Fibroblast of lung (primary cell): ENCODE results near the gene SRPRB. TPM values are rescaled to one million over a fixed set of nuclear protein-coding genes. Genes with fewer than 3 reads are reported as not detected.

Source experiments
- DNase-seq, 2 donors: peaks; one replicate each; pipeline versions ENCODE4 v3.0.0 to v3.0.0-alpha.2; 2010; ENCODE audit warnings: low read depth in 2 of 2
- H2AFZ ChIP-seq: 2 replicates; pipeline ENCODE4 v1.5.1; 2012; ENCODE audit warnings: low read length, control low read depth, inconsistent platforms
- H3K27ac ChIP-seq: 2 replicates; pipeline ENCODE4 v1.5.1; 2011; ENCODE audit warnings: low read length, control low read depth; ENCODE audit not compliant: insufficient read depth
- H3K27me3 ChIP-seq: 2 replicates; pipeline ENCODE4 v1.5.1; 2011; ENCODE audit warnings: mild to moderate bottlenecking, low read length; ENCODE audit not compliant: control insufficient read depth, insufficient read depth
- H3K36me3 ChIP-seq: 2 replicates; pipeline ENCODE4 v1.5.1; 2011; ENCODE audit warnings: low read length; ENCODE audit not compliant: control insufficient read depth, insufficient read depth
- H3K4me1 ChIP-seq: 2 replicates; pipeline ENCODE4 v1.5.1; 2011; ENCODE audit warnings: low read length; ENCODE audit not compliant: control insufficient read depth, insufficient read depth; ENCODE audit errors: extremely low read depth
- H3K4me2 ChIP-seq: 2 replicates; pipeline ENCODE4 v1.5.1; 2011; ENCODE audit warnings: low read length, control low read depth; ENCODE audit not compliant: insufficient read depth; ENCODE audit errors: extremely low read depth
- H3K4me3 ChIP-seq, 4 experiments: fragments of 200-600 bp in 1 of 4; sonication (generic) in 1 of 4; replicated peaks in 1 of 4; 2 replicates each; pipeline ENCODE4 v1.5.1; 2011 to 2016; ENCODE audit warnings: low read length in 4 of 4, low read depth in 3 of 4, mild to moderate bottlenecking in 3 of 4, control low read depth in 2 of 4, inconsistent platforms in 1 of 4, mixed read lengths in 1 of 4; ENCODE audit not compliant: insufficient read depth in 1 of 4; ENCODE audit errors: control extremely low read depth in 1 of 4
- H3K79me2 ChIP-seq: 2 replicates; pipeline ENCODE4 v1.5.1; 2012; ENCODE audit warnings: mild to moderate bottlenecking, low read length, inconsistent platforms; ENCODE audit not compliant: control insufficient read depth, insufficient read depth
- H3K9ac ChIP-seq: 2 replicates; pipeline ENCODE4 v1.5.1; 2011; ENCODE audit warnings: mild to moderate bottlenecking, low read length, control low read depth; ENCODE audit not compliant: insufficient read depth
- H3K9me3 ChIP-seq: 2 replicates; pipeline ENCODE4 v1.5.1; 2012; ENCODE audit warnings: low read depth, low read length; ENCODE audit not compliant: control insufficient read depth, insufficient read depth
- H4K20me1 ChIP-seq: 2 replicates; pipeline ENCODE4 v1.5.1; 2011; ENCODE audit warnings: low read length; ENCODE audit not compliant: control insufficient read depth, insufficient read depth; ENCODE audit errors: extremely low read depth
- EZH2 ChIP-seq: IDR thresholded peaks from 2 replicates; pipeline ENCODE4 v1.5.1; 2012; ENCODE audit warnings: low read length, control low read depth, mild to moderate bottlenecking; ENCODE audit errors: missing control alignments
- polyA plus RNA-seq, 2 donors: library from polyadenylated mRNA; depleted of rRNA in 1 of 2; stranded (reverse) in 1 of 2; unstranded in 1 of 2; fragments of >200 nt; gene quantifications; 2 replicates each; pipeline ENCODE4 v1.2.1, GENCODE V29; 2011 to 2012; ENCODE audit warnings: missing spikeins in 1 of 2
- total RNA-seq: library from RNA; depleted of rRNA; stranded (reverse); fragments of >200 nt; gene quantifications from 2 replicates; pipeline ENCODE4 v1.2.1, GENCODE V29; 2014
- TF ChIP-seq, protein P1 (sequence below), 2 donors: IDR thresholded peaks in 1 of 2; conservative IDR thresholded peaks in 1 of 2; 1 replicate in 1 of 2; 2 replicates in 1 of 2; pipeline ENCODE4 v1.5.1; 2011 to 2012; ENCODE audit warnings: low read length in 2 of 2, control low read depth in 1 of 2, inconsistent platforms in 1 of 2, low read depth in 1 of 2, mild to moderate bottlenecking in 1 of 2

SRPRB gene
- total and polyA plus RNA-seq, 2 donors (not counting 1 experiment from before 2014, with no cell fraction given) = 63.1 to 69.2 TPM

DNA sequence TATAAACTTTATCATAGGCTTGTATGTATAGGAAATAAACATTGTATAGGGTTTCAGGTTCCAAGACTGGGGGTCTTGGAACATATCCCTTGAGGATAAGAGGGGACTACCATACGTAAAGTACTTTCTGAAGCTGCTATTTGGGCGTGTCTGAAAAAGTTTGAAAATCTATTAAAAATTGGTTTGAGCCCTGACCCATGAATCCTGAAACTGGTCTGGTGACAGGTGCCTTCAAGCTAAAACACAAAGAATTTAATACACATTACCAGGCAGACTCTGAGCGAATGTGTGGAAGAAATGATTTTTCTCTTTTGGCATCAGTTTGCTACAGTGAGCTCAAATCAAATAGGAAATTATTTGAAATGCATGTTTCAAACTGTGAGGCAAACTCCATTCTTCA is 43.1 kb upstream of the SRPRB start:
- Histone ChIP-seq H3K36me3 (no peaks in the 10 kb centered on the region), H3K9me3 (no peaks in the 10 kb centered on the region), H3K27ac (no peak overlapping the region), H3K27me3 (no peaks in the 10 kb centered on the region), H4K20me1 (no peaks in the 10 kb centered on the region), H3K4me1 (no peaks in the 10 kb centered on the region), H2AFZ (no peak overlapping the region), H3K9ac (no peak overlapping the region), H3K79me2 (no peaks in the 10 kb centered on the region), H3K4me3 (no peak overlapping the region), H3K4me2 (no peak overlapping the region)
- TF ChIP-seq, protein P1, sequence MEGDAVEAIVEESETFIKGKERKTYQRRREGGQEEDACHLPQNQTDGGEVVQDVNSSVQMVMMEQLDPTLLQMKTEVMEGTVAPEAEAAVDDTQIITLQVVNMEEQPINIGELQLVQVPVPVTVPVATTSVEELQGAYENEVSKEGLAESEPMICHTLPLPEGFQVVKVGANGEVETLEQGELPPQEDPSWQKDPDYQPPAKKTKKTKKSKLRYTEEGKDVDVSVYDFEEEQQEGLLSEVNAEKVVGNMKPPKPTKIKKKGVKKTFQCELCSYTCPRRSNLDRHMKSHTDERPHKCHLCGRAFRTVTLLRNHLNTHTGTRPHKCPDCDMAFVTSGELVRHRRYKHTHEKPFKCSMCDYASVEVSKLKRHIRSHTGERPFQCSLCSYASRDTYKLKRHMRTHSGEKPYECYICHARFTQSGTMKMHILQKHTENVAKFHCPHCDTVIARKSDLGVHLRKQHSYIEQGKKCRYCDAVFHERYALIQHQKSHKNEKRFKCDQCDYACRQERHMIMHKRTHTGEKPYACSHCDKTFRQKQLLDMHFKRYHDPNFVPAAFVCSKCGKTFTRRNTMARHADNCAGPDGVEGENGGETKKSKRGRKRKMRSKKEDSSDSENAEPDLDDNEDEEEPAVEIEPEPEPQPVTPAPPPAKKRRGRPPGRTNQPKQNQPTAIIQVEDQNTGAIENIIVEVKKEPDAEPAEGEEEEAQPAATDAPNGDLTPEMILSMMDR (conservative IDR thresholded peaks at IDR 0.05 in 1 of 2, IDR thresholded peaks at IDR 0.05 in 1 of 2; ENCODE audit: low read depth in 1 of 2, low read length in 2 of 2) = no peak
- no peak for TF ChIP-seq EZH2
- no peak for DNase-seq

DNA sequence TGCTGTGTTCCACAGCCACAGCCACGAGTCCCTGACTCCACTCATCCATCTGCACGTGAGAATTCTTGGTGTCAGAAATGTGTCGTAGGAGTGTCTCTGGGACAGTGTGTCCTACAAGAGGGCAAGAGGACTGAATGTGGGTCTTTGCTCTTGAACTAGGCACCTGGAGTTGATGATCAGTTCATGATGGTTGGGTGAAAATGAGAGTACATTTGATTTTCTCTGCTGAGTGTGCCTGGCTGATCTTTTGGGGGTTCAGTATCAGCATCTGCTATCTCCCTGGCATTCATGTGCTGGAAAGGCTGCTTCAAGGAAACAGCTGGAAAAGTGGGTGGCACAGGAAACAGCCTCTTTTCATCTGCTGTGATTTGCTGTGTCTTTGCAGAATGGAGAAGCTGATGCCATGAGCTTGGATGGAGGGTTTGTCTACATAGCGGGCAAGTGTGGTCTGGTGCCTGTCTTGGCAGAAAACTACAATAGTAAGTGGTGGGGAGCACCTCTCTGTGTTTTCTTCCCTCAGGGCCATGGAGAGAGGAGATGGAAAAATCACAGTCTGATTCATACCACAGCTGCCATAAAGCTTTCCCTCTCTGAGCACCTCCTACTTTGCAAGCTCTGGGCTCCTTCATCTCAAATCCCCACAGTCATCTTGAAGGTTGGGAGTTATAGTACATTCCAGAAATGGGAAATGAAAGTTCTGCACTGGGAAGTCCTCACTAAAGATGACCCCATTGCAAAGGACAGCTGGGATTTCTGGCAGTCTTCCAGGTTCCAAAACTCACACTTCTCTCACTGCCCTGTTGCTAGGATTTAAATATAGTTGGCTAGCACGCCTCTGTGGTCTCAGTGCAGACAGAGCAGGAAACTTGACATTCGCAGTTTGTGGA is 41.6 kb upstream of the SRPRB start:
- Histone ChIP-seq H3K9ac (no peak overlapping the region), H3K4me2 (no peak overlapping the region), H3K4me3 (no peak overlapping the region), H3K79me2 (no peaks in the 10 kb centered on the region), H3K9me3 (no peaks in the 10 kb centered on the region), H3K4me1 (no peaks in the 10 kb centered on the region), H4K20me1 (no peaks in the 10 kb centered on the region), H2AFZ (no peak overlapping the region), H3K27ac (no peak overlapping the region), H3K36me3 (no peaks in the 10 kb centered on the region), H3K27me3 (no peaks in the 10 kb centered on the region)
- TF ChIP-seq, protein P1 (conservative IDR thresholded peaks at IDR 0.05 in 1 of 2, IDR thresholded peaks at IDR 0.05 in 1 of 2; ENCODE audit: low read depth in 1 of 2, low read length in 2 of 2) = no peak
- TF ChIP-seq EZH2 = no peak
- DNase-seq = peak in 1 of 2 donors; percentile 23

DNA sequence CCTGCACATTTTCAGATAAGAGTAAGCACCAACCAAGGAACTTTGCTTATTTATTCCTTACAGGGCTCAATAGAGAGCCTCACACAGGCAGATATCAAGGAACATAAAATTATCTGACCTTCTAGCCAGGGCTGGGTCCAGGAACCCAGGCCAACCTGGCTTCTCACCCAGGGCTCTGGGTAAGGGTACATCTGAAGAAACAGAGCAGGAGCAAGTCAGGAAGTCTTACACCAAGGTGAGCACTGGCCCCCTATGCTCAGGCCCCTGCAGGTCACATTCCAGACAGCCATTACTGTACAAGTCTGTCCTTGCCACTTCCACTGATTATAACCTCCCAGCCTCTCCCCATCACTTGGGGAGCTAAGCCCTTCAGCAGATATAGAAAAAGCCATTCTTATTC is 40.4 kb upstream of the SRPRB start:
- no peak for DNase-seq
- no peaks in the 10 kb centered on the region for H4K20me1 ChIP-seq
- no peaks in the 10 kb centered on the region for H3K4me1 ChIP-seq
- H3K9ac ChIP-seq = no peak overlapping the region
- H3K4me3 ChIP-seq = no peak overlapping the region
- no peaks in the 10 kb centered on the region for H3K79me2 ChIP-seq
- no peaks in the 10 kb centered on the region for H3K36me3 ChIP-seq
- no peaks in the 10 kb centered on the region for H3K27me3 ChIP-seq
- no peak overlapping the region for H3K27ac ChIP-seq
- H3K4me2 ChIP-seq = no peak overlapping the region
- H2AFZ ChIP-seq = no peak overlapping the region
- H3K9me3 ChIP-seq = no peaks in the 10 kb centered on the region
- TF ChIP-seq, protein P1 (conservative IDR thresholded peaks at IDR 0.05 in 1 of 2, IDR thresholded peaks at IDR 0.05 in 1 of 2; ENCODE audit: low read depth in 1 of 2, low read length in 2 of 2) = no peak
